Neural progenitor cell (in vitro differentiated cells): ENCODE results near the gene ANKRD11. TPM values are rescaled to one million over a fixed set of nuclear protein-coding genes. Genes with fewer than 3 reads are reported as not detected.

Experiments
- DNase-seq: peaks from one replicate; pipeline ENCODE4 v3.0.0-alpha.2; 2016; ENCODE audit warnings: low spot score
- H2AFZ ChIP-seq: fragments of 200-600 bp; sonication (generic); replicated peaks from 2 replicates; pipeline ENCODE4 v1.6.1; 2016; ENCODE audit warnings: antibody characterized with exemption
- H3F3A ChIP-seq: fragments of 200-600 bp; sonication (generic); 2 replicates; pipeline ENCODE4 v1.6.1; 2016; ENCODE audit warnings: antibody characterized with exemption, low read depth
- H3K27ac ChIP-seq: fragments of 200-600 bp; sonication (generic); 2 replicates; pipeline ENCODE4 v1.5.1; 2016; ENCODE audit warnings: mild to moderate bottlenecking
- H3K27me3 ChIP-seq: fragments of 200-600 bp; sonication (generic); 2 replicates; pipeline ENCODE4 v1.6.1; 2016; ENCODE audit warnings: mild to moderate bottlenecking, moderate library complexity
- H3K36me3 ChIP-seq: fragments of 200-600 bp; sonication (generic); 2 replicates; pipeline ENCODE4 v1.5.1; 2016
- H3K4me1 ChIP-seq: fragments of 200-600 bp; sonication (generic); 2 replicates; pipeline ENCODE4 v1.6.1; 2016; ENCODE audit warnings: mixed run types
- H3K4me2 ChIP-seq: fragments of 200-600 bp; sonication (generic); 2 replicates; pipeline ENCODE4 v1.6.1; 2016
- H3K4me3 ChIP-seq: fragments of 200-600 bp; sonication (generic); 2 replicates; pipeline ENCODE4 v1.5.1; 2016
- H3K79me2 ChIP-seq: fragments of 200-600 bp; sonication (generic); 2 replicates; pipeline ENCODE4 v1.6.1; 2016; ENCODE audit warnings: low read depth
- H3K9ac ChIP-seq: fragments of 200-600 bp; sonication (generic); 2 replicates; pipeline ENCODE4 v1.6.1; 2016
- H3K9me3 ChIP-seq: fragments of 200-600 bp; sonication (generic); 2 replicates; pipeline ENCODE4 v1.5.1; 2016; ENCODE audit warnings: low read depth
- H4K20me1 ChIP-seq: fragments of 200-600 bp; sonication (generic); 2 replicates; pipeline ENCODE4 v1.6.1; 2016; ENCODE audit warnings: low read depth
- H3K27ac Mint-ChIP-seq: 3 replicates; pipeline ENCODE4 v1.8.0; 2021; ENCODE audit warnings: mixed read lengths
- H3K27me3 Mint-ChIP-seq: 2 replicates; pipeline ENCODE4 v1.8.0; 2022; ENCODE audit warnings: low read depth, mild to moderate bottlenecking, inconsistent platforms, moderate library complexity, mixed read lengths; ENCODE audit not compliant: insufficient read depth
- H3K36me3 Mint-ChIP-seq: 3 replicates; pipeline ENCODE4 v1.8.0; 2021; ENCODE audit warnings: mixed read lengths
- H3K4me1 Mint-ChIP-seq: 3 replicates; pipeline ENCODE4 v1.8.0; 2021; ENCODE audit warnings: mixed read lengths
- H3K4me3 Mint-ChIP-seq: 3 replicates; pipeline ENCODE4 v1.8.0; 2021; ENCODE audit warnings: mild to moderate bottlenecking, moderate library complexity, mixed read lengths
- H3K9me3 Mint-ChIP-seq: 3 replicates; pipeline ENCODE4 v1.8.0; 2020; ENCODE audit warnings: mixed read lengths
- CTCF ChIP-seq: fragments of 200-600 bp; sonication (generic); IDR thresholded peaks from 2 replicates; pipeline ENCODE4 v1.5.1; 2017; ENCODE audit warnings: antibody characterized with exemption, mild to moderate bottlenecking
- EZH2 ChIP-seq: fragments of 200-600 bp; sonication (generic); IDR thresholded peaks from 2 replicates; pipeline ENCODE4 v1.6.1; 2017; ENCODE audit warnings: antibody characterized with exemption, mild to moderate bottlenecking, moderate library complexity
- EZH2phosphoT487 ChIP-seq: fragments of 200-600 bp; sonication (generic); IDR thresholded peaks from 2 replicates; pipeline ENCODE4 v1.6.1; 2017; ENCODE audit warnings: antibody characterized with exemption
- total RNA-seq: library from RNA; depleted of rRNA; stranded (reverse); fragments of >200 nt; gene quantifications from 2 replicates; pipeline ENCODE4 v1.2.3, GENCODE V29; 2015; ENCODE audit warnings: low replicate concordance

Gene ANKRD11
- total RNA-seq, 1 donor from 2014 or later: 47.3 TPM

- TF ChIP-seq EZH2: no peak
- no peak for TF ChIP-seq EZH2phosphoT487
- TF ChIP-seq CTCF: no peak
- Histone ChIP-seq H3K4me3 (no peak overlapping the region), H3K27ac (peak overlapping the region; percentile 9), H3K4me1 (peaks cover 31% of the 10 kb centered on the region), H2AFZ (no peak overlapping the region), H3K9me3 (no peaks in the 10 kb centered on the region), H3K27me3 (no peaks in the 10 kb centered on the region), H3K36me3 (no peaks in the 10 kb centered on the region), H3K4me2 (no peak overlapping the region), H3F3A (no peaks in the 10 kb centered on the region), H4K20me1 (peaks cover 100% of the 10 kb centered on the region), H3K9ac (no peak overlapping the region), H3K79me2 (peaks cover 100% of the 10 kb centered on the region)
- H3K36me3 Mint-ChIP-seq: peaks cover 7% of the 10 kb centered on the region
- H3K27me3 Mint-ChIP-seq: peaks cover 9% of the 10 kb centered on the region
- H3K4me1 Mint-ChIP-seq: peaks cover 54% of the 10 kb centered on the region
- DNase-seq: no peak
- peak overlapping the region; percentile 33 for H3K27ac Mint-ChIP-seq
- peaks cover 2% of the 10 kb centered on the region for H3K9me3 Mint-ChIP-seq
- H3K4me3 Mint-ChIP-seq: no peak overlapping the region
Observed at GRCh38 chr16:89476811-89477261, 13.5 kb downstream of the ANKRD11 start.

GRCh38 chr16:89476379-89476778 lies 14.0 kb downstream of the ANKRD11 start:
- Histone ChIP-seq H3K36me3 (no peaks in the 10 kb centered on the region), H4K20me1 (peaks cover 100% of the 10 kb centered on the region), H3K27ac (peak overlapping the region; percentile 9), H3K9ac (no peak overlapping the region), H3F3A (no peaks in the 10 kb centered on the region), H2AFZ (no peak overlapping the region), H3K27me3 (no peaks in the 10 kb centered on the region), H3K4me2 (no peak overlapping the region), H3K9me3 (no peaks in the 10 kb centered on the region), H3K4me3 (no peak overlapping the region), H3K4me1 (peaks cover 28% of the 10 kb centered on the region), H3K79me2 (peaks cover 100% of the 10 kb centered on the region)
- Mint-ChIP-seq H3K27me3 (peaks cover 9% of the 10 kb centered on the region), H3K4me1 (peaks cover 52% of the 10 kb centered on the region), H3K36me3 (peaks cover 9% of the 10 kb centered on the region), H3K4me3 (no peak overlapping the region), H3K9me3 (peaks cover 2% of the 10 kb centered on the region), H3K27ac (peak overlapping the region; percentile 33)
- no peak for DNase-seq
- TF ChIP-seq EZH2phosphoT487 (no peak), EZH2 (no peak), CTCF (no peak)

- Histone ChIP-seq H3K27me3 (no peaks in the 10 kb centered on the region), H3K36me3 (no peaks in the 10 kb centered on the region), H3K9ac (no peak overlapping the region), H3K27ac (no peak overlapping the region), H4K20me1 (peaks cover 99% of the 10 kb centered on the region), H3K9me3 (no peaks in the 10 kb centered on the region), H3K4me1 (peaks cover 28% of the 10 kb centered on the region), H3F3A (no peaks in the 10 kb centered on the region), H3K79me2 (peaks cover 100% of the 10 kb centered on the region), H2AFZ (no peak overlapping the region), H3K4me3 (no peak overlapping the region), H3K4me2 (no peak overlapping the region)
- TF ChIP-seq EZH2 (no peak), EZH2phosphoT487 (no peak), CTCF (no peak)
- Mint-ChIP-seq H3K4me1 (peaks cover 45% of the 10 kb centered on the region), H3K4me3 (no peak overlapping the region), H3K27ac (no peak overlapping the region), H3K36me3 (peaks cover 10% of the 10 kb centered on the region), H3K27me3 (peaks cover 9% of the 10 kb centered on the region), H3K9me3 (peaks cover 4% of the 10 kb centered on the region)
- no peak for DNase-seq
Observed at GRCh38 chr16:89475144-89475543, 15.2 kb downstream of the ANKRD11 start.
